ENCODE measurements around the gene NFIX. TPM values are rescaled to one million over a fixed set of nuclear protein-coding genes. Genes with fewer than 3 reads are reported as not detected.

The NFIX gene
- total and polyA plus RNA-seq, 9 of the 15 experiments (the other 6 are each of a cell fraction or from before 2014, with no cell fraction given): 0.28 to 26.8 (median 5.4) TPM

DNA sequence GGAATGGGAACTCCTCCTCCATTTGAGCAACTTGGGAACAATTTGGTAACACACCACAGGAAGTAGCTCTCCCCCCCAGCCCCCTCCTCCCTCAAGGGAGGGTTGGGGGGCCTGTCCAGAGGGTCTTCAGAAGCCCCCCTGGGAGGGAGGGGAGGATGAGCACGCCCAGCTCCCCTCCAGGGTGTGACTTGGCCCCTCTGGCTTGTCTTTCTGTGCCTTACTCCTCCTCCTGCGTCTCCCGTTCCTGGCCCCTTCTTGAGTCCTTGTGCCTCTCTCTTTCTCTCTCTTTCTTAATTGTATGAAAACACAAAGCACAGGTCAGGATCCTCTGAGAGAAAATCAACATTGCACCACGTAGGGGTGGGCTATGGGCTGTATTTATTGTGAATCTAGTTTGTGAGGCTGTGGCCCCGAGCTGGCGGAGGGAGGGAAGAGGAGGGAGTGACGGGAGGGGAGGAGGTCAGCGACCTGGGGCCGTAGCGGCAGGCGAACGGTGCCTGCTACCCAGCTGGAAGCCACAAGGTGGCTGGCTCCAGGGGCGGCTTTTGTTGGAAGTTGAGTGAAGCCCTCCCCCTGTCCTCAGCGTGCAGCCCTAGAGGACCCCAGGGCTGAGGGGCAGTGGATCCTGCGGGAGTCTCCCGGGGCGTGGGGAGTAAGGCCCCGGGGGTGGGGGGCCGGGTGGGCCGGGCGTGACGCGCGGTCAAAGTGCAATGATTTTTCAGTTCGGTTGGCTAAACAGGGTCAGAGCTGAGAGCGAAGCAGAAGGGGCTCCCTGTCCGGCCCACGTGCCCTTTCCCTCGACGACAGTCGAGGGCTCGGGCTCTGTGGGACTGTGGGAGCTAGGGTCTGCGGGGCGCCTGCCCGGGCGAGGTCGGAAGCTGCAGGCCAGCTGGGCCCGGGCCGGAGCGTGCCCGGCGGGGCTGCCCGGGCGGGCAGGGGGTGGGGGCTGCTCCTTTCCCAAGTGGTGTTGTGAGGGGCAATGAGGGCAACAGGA lies 101.0 kb downstream of the NFIX start (continued):
- no peak for TF ChIP-seq CBFB (CRISPR knock-in tag; IDR thresholded peaks at IDR 0.05)
- TF ChIP-seq ZNF77 (CRISPR knock-in tag; IDR thresholded peaks at IDR 0.05): no peak
- TF ChIP-seq, protein P1, sequence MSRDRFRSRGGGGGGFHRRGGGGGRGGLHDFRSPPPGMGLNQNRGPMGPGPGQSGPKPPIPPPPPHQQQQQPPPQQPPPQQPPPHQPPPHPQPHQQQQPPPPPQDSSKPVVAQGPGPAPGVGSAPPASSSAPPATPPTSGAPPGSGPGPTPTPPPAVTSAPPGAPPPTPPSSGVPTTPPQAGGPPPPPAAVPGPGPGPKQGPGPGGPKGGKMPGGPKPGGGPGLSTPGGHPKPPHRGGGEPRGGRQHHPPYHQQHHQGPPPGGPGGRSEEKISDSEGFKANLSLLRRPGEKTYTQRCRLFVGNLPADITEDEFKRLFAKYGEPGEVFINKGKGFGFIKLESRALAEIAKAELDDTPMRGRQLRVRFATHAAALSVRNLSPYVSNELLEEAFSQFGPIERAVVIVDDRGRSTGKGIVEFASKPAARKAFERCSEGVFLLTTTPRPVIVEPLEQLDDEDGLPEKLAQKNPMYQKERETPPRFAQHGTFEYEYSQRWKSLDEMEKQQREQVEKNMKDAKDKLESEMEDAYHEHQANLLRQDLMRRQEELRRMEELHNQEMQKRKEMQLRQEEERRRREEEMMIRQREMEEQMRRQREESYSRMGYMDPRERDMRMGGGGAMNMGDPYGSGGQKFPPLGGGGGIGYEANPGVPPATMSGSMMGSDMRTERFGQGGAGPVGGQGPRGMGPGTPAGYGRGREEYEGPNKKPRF (IDR thresholded peaks at IDR 0.05; ENCODE audit: low read depth, low read length): no peak
- TF ChIP-seq, protein P2, sequence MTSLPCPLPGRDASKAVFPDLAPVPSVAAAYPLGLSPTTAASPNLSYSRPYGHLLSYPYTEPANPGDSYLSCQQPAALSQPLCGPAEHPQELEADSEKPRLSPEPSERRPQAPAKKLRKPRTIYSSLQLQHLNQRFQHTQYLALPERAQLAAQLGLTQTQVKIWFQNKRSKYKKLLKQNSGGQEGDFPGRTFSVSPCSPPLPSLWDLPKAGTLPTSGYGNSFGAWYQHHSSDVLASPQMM (CRISPR knock-in tag; IDR thresholded peaks at IDR 0.05): no peak
- TF ChIP-seq SOX6 (IDR thresholded peaks at IDR 0.05): no peak
- TF ChIP-seq MECOM (CRISPR knock-in tag; IDR thresholded peaks at IDR 0.05): no peak
- TF ChIP-seq, protein P3, sequence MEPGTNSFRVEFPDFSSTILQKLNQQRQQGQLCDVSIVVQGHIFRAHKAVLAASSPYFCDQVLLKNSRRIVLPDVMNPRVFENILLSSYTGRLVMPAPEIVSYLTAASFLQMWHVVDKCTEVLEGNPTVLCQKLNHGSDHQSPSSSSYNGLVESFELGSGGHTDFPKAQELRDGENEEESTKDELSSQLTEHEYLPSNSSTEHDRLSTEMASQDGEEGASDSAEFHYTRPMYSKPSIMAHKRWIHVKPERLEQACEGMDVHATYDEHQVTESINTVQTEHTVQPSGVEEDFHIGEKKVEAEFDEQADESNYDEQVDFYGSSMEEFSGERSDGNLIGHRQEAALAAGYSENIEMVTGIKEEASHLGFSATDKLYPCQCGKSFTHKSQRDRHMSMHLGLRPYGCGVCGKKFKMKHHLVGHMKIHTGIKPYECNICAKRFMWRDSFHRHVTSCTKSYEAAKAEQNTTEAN (CRISPR knock-in tag; IDR thresholded peaks at IDR 0.05): no peak
- no peak for TF ChIP-seq NFE2L1 (tag; IDR thresholded peaks at IDR 0.05; ENCODE audit: borderline replicate concordance, low read depth)
- TF ChIP-seq, protein P4, sequence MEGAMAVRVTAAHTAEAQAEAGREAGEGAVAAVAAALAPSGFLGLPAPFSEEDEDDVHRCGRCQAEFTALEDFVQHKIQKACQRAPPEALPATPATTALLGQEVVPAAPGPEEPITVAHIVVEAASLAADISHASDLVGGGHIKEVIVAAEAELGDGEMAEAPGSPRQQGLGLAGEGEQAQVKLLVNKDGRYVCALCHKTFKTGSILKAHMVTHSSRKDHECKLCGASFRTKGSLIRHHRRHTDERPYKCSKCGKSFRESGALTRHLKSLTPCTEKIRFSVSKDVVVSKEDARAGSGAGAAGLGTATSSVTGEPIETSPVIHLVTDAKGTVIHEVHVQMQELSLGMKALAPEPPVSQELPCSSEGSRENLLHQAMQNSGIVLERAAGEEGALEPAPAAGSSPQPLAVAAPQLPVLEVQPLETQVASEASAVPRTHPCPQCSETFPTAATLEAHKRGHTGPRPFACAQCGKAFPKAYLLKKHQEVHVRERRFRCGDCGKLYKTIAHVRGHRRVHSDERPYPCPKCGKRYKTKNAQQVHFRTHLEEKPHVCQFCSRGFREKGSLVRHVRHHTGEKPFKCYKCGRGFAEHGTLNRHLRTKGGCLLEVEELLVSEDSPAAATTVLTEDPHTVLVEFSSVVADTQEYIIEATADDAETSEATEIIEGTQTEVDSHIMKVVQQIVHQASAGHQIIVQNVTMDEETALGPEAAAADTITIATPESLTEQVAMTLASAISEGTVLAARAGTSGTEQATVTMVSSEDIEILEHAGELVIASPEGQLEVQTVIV (CRISPR knock-in tag; IDR thresholded peaks at IDR 0.05; ENCODE audit: borderline replicate concordance): no peak
- no peak for TF ChIP-seq MAFF (IDR thresholded peaks at IDR 0.05; ENCODE audit: low read length)
- TF ChIP-seq GTF2E2 (tag; IDR thresholded peaks at IDR 0.05): no peak
- TF ChIP-seq, protein P5, sequence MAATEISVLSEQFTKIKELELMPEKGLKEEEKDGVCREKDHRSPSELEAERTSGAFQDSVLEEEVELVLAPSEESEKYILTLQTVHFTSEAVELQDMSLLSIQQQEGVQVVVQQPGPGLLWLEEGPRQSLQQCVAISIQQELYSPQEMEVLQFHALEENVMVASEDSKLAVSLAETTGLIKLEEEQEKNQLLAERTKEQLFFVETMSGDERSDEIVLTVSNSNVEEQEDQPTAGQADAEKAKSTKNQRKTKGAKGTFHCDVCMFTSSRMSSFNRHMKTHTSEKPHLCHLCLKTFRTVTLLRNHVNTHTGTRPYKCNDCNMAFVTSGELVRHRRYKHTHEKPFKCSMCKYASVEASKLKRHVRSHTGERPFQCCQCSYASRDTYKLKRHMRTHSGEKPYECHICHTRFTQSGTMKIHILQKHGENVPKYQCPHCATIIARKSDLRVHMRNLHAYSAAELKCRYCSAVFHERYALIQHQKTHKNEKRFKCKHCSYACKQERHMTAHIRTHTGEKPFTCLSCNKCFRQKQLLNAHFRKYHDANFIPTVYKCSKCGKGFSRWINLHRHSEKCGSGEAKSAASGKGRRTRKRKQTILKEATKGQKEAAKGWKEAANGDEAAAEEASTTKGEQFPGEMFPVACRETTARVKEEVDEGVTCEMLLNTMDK (IDR thresholded peaks at IDR 0.05; ENCODE audit: borderline replicate concordance, insufficient read depth, low read depth, low read length, poor library complexity, severe bottlenecking): peak; percentile 56
- no peak for TF ChIP-seq EP400 (IDR thresholded peaks at IDR 0.05)
- TF ChIP-seq EP300 (IDR thresholded peaks at IDR 0.05; ENCODE audit: low read length): no peak
- no peak for TF ChIP-seq ZNF76 (CRISPR knock-in tag; IDR thresholded peaks at IDR 0.05; ENCODE audit: borderline replicate concordance)
- TF ChIP-seq, protein P6, sequence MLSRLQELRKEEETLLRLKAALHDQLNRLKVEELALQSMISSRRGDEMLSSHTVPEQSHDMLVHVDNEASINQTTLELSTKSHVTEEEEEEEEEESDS (CRISPR knock-in tag; IDR thresholded peaks at IDR 0.05): no peak
- no peak for TF ChIP-seq ZBED1 (IDR thresholded peaks at IDR 0.05)
- TF ChIP-seq ZNF583 (CRISPR knock-in tag; IDR thresholded peaks at IDR 0.05): peak; percentile 62; the same call in 1 of the 2 replicates
- TF ChIP-seq PTBP1 (IDR thresholded peaks at IDR 0.05; ENCODE audit: low read depth, low read length): no peak
